ENCODE data around the gene RBBP4. TPM values are rescaled to one million over a fixed set of nuclear protein-coding genes. Genes with fewer than 3 reads are reported as not detected.

The RBBP4 gene
- polyA plus RNA-seq, 1 donor from 2014 or later = 270 TPM

DNA sequence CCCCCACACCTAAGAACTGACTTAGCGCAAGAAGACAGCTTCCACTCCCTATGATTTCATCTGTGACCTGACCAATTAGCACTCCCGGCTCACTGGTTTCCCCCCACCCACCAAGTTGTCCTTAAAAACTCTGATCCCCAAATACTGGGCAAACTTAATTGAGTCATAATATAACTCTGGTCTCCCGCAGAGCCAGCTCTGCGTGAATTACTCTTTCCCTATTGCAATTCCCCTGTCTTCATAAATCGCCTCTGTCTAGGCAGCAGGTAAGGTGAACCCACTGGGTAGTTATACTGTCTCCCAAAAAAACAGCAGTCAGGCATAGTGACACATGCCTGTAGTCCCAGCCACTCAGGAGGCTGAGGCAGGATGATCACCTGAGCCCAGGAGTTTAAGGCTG lies 37.5 kb upstream of the RBBP4 start:
- no peak overlapping the region for H3K27ac ChIP-seq (ENCODE audit: low read length)
- TF ChIP-seq, protein P1, sequence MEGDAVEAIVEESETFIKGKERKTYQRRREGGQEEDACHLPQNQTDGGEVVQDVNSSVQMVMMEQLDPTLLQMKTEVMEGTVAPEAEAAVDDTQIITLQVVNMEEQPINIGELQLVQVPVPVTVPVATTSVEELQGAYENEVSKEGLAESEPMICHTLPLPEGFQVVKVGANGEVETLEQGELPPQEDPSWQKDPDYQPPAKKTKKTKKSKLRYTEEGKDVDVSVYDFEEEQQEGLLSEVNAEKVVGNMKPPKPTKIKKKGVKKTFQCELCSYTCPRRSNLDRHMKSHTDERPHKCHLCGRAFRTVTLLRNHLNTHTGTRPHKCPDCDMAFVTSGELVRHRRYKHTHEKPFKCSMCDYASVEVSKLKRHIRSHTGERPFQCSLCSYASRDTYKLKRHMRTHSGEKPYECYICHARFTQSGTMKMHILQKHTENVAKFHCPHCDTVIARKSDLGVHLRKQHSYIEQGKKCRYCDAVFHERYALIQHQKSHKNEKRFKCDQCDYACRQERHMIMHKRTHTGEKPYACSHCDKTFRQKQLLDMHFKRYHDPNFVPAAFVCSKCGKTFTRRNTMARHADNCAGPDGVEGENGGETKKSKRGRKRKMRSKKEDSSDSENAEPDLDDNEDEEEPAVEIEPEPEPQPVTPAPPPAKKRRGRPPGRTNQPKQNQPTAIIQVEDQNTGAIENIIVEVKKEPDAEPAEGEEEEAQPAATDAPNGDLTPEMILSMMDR (IDR thresholded peaks at IDR 0.05; ENCODE audit: poor library complexity, severe bottlenecking) = no peak
- no peak for TF ChIP-seq RAD21 (conservative IDR thresholded peaks at IDR 0.05)
- no peak for TF ChIP-seq TAF1 (IDR thresholded peaks at IDR 0.05; ENCODE audit: low read depth)
- TF ChIP-seq POLR2AphosphoS5 (IDR thresholded peaks at IDR 0.05) = no peak
- no peak for TF ChIP-seq EP300 (conservative IDR thresholded peaks at IDR 0.05; ENCODE audit: poor library complexity, severe bottlenecking)
- TF ChIP-seq, protein P2, sequence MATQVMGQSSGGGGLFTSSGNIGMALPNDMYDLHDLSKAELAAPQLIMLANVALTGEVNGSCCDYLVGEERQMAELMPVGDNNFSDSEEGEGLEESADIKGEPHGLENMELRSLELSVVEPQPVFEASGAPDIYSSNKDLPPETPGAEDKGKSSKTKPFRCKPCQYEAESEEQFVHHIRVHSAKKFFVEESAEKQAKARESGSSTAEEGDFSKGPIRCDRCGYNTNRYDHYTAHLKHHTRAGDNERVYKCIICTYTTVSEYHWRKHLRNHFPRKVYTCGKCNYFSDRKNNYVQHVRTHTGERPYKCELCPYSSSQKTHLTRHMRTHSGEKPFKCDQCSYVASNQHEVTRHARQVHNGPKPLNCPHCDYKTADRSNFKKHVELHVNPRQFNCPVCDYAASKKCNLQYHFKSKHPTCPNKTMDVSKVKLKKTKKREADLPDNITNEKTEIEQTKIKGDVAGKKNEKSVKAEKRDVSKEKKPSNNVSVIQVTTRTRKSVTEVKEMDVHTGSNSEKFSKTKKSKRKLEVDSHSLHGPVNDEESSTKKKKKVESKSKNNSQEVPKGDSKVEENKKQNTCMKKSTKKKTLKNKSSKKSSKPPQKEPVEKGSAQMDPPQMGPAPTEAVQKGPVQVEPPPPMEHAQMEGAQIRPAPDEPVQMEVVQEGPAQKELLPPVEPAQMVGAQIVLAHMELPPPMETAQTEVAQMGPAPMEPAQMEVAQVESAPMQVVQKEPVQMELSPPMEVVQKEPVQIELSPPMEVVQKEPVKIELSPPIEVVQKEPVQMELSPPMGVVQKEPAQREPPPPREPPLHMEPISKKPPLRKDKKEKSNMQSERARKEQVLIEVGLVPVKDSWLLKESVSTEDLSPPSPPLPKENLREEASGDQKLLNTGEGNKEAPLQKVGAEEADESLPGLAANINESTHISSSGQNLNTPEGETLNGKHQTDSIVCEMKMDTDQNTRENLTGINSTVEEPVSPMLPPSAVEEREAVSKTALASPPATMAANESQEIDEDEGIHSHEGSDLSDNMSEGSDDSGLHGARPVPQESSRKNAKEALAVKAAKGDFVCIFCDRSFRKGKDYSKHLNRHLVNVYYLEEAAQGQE (IDR thresholded peaks at IDR 0.05; ENCODE audit: borderline replicate concordance) = no peak
- no peak for TF ChIP-seq MXI1 (conservative IDR thresholded peaks at IDR 0.05; ENCODE audit: poor library complexity, severe bottlenecking)
- TF ChIP-seq SMC3 (conservative IDR thresholded peaks at IDR 0.05; ENCODE audit: poor library complexity) = no peak
- no peak for TF ChIP-seq EZH2 (IDR thresholded peaks at IDR 0.05; ENCODE audit: borderline replicate concordance, insufficient read depth, low read length, poor library complexity, severe bottlenecking)

DNA sequence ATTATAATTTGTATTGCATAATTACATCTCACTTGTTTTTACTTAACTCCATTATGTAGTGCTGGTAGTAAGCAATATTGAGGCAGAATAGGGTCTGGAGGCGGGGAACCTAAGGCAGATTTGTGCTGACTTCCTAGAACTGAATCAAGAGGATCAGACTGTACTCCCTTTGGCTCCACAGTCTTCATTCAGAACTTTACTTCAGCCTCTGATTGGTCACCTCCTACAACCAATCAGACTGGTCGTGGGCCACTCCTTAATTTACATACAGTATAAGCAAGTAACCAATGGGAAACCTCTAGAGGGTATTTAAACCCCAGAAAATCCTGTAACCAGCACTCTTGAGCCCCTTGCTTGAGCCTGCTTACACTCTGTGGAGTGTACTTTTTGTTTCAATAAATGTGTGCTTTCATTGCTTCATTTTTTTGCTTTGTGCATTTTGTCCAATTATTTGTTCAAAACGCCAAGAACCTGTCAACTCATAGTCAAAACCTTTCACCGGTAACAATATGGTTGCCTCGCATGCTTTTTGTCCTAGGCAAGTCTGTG lies 32.3 kb upstream of the RBBP4 start:
- Histone ChIP-seq H3F3A (ENCODE audit: insufficient read depth, low read length, poor library complexity, severe bottlenecking) (no peaks in the 10 kb centered on the region), H3K27me3 (ENCODE audit: insufficient read depth, low read depth, low read length) (no peaks in the 10 kb centered on the region), H4K20me1 (ENCODE audit: insufficient read depth) (no peaks in the 10 kb centered on the region), H3K9me2 (ENCODE audit: insufficient read depth, low read length) (no peaks in the 10 kb centered on the region), H3K27ac (ENCODE audit: low read length) (no peak overlapping the region), H3K9ac (ENCODE audit: low read length) (no peak overlapping the region), H2AFZ (ENCODE audit: low read depth, low read length) (no peak overlapping the region), H3K36me3 (ENCODE audit: insufficient read depth, low read length) (no peaks in the 10 kb centered on the region), H3K79me2 (replicated peaks; ENCODE audit: insufficient read depth, low read length) (no peaks in the 10 kb centered on the region), H3K9me3 (ENCODE audit: low read length) (no peaks in the 10 kb centered on the region), H3K4me2 (ENCODE audit: low read length) (no peak overlapping the region), H3K4me3 (ENCODE audit: low read length) (no peak overlapping the region)
- no peak for TF ChIP-seq EZH2 (IDR thresholded peaks at IDR 0.05; ENCODE audit: borderline replicate concordance, insufficient read depth, low read length, poor library complexity, severe bottlenecking)
- TF ChIP-seq RAD21 (conservative IDR thresholded peaks at IDR 0.05) = no peak
- TF ChIP-seq MXI1 (conservative IDR thresholded peaks at IDR 0.05; ENCODE audit: poor library complexity, severe bottlenecking) = no peak
- TF ChIP-seq SMC3 (conservative IDR thresholded peaks at IDR 0.05; ENCODE audit: poor library complexity) = no peak
- TF ChIP-seq, protein P2 (IDR thresholded peaks at IDR 0.05; ENCODE audit: borderline replicate concordance) = no peak
- TF ChIP-seq, protein P1 (IDR thresholded peaks at IDR 0.05; ENCODE audit: poor library complexity, severe bottlenecking) = no peak
- no peak for TF ChIP-seq POLR2AphosphoS5 (IDR thresholded peaks at IDR 0.05)
- no peak for TF ChIP-seq EP300 (conservative IDR thresholded peaks at IDR 0.05; ENCODE audit: poor library complexity, severe bottlenecking)
- no peak for TF ChIP-seq TAF1 (IDR thresholded peaks at IDR 0.05; ENCODE audit: low read depth)

More for the DNA sequence above, 37.5 kb upstream of the RBBP4 start:
- no peaks in the 10 kb centered on the region for H3K9me2 ChIP-seq (ENCODE audit: insufficient read depth, low read length)
- H3K9ac ChIP-seq (ENCODE audit: low read length) = no peak overlapping the region
- H4K20me1 ChIP-seq (ENCODE audit: insufficient read depth) = no peaks in the 10 kb centered on the region
- H2AFZ ChIP-seq (ENCODE audit: low read depth, low read length) = no peak overlapping the region
- no peaks in the 10 kb centered on the region for H3K36me3 ChIP-seq (ENCODE audit: insufficient read depth, low read length)
- no peak overlapping the region for H3K4me2 ChIP-seq (ENCODE audit: low read length)
- H3K27me3 ChIP-seq (ENCODE audit: insufficient read depth, low read depth, low read length) = no peaks in the 10 kb centered on the region
- no peaks in the 10 kb centered on the region for H3F3A ChIP-seq (ENCODE audit: insufficient read depth, low read length, poor library complexity, severe bottlenecking)
- H3K9me3 ChIP-seq (ENCODE audit: low read length) = no peaks in the 10 kb centered on the region
- H3K4me3 ChIP-seq (ENCODE audit: low read length) = no peak overlapping the region
- H3K79me2 ChIP-seq (replicated peaks; ENCODE audit: insufficient read depth, low read length) = no peaks in the 10 kb centered on the region
